ENCODE data around the gene LGALS16. TPM values are rescaled to one million over a fixed set of nuclear protein-coding genes. Genes with fewer than 3 reads are reported as not detected.
"Not testable (repeated sequence)": the region's sequence is repeated elsewhere in the genome, so short reads cannot be mapped to it uniquely, and the experiment has no call there.

The LGALS16 gene
- total and polyA plus RNA-seq, 2 experiments from 2014 or later = not detected

DNA sequence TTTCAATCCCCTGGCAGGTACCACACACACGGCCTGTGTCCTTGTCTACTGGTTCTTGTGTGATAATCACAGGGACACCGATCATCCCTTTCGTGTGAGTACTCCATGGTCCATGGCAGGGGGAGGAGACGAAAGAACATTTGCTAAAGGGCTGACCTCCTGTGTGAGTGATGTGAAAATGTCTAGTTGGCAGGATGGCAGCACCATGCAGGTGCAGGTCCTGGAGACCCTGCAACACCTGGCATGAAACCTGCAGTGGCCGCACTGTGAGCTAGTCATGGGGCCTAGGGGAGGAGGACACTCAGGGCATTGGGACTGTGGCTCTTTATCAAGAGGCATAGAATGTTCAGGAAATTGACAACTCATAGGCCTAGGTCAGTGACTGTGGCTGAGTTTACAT lies 25.7 kb downstream of the LGALS16 start:
- in situ Hi-C loops (cut with MboI) = no loop called here
- 61 to 66% methylated on average over 5 of the region's 5 CpGs for WGBS, 2 experiments (ENCODE audit: low coverage in 1 of 2, low lambda C conversion rate in 2 of 2, missing lambda C conversion rate in 2 of 2)
- no peaks in the 10 kb centered on the region for H3K79me2 ChIP-seq (ENCODE audit: insufficient read depth)
- TF ChIP-seq EZH2 (IDR thresholded peaks at IDR 0.05; ENCODE audit: insufficient read depth, poor library complexity, severe bottlenecking) (no peak), EZH2phosphoT487 (IDR thresholded peaks at IDR 0.05; ENCODE audit: insufficient read depth, low read depth) (no peak)
- H4K20me1 ChIP-seq (ENCODE audit: insufficient read depth) = no peaks in the 10 kb centered on the region
- no peak overlapping the region for H2AFZ ChIP-seq
- no peaks in the 10 kb centered on the region for H3K9me3 ChIP-seq (ENCODE audit: low read depth)
- no peak overlapping the region for H3K27ac ChIP-seq
- H3K27me3 ChIP-seq (replicated peaks; ENCODE audit: insufficient read depth) = 0 out of 2 replicates have a peak, but pooled peaks cover 4% of the 10 kb centered on the region
- no peaks in the 10 kb centered on the region for H3K4me1 ChIP-seq (ENCODE audit: insufficient read depth)
- no peaks in the 10 kb centered on the region for H3K36me3 ChIP-seq (ENCODE audit: low read depth)
- no peak overlapping the region for H3K9ac ChIP-seq
- no peaks in the 10 kb centered on the region for H3F3A ChIP-seq (ENCODE audit: insufficient read depth)
- H3K4me3 ChIP-seq = no peak overlapping the region
- H3K9me2 ChIP-seq (ENCODE audit: insufficient read depth) = no peaks in the 10 kb centered on the region
- no peak overlapping the region for H3K4me2 ChIP-seq (ENCODE audit: unreplicated experiment)
- DNase-seq = no peak

GRCh38 chr19:39684267-39684666 lies 28.6 kb downstream of the LGALS16 start:
- Histone ChIP-seq H3K9me2 (ENCODE audit: insufficient read depth) (no peaks in the 10 kb centered on the region), H3K36me3 (ENCODE audit: low read depth) (no peaks in the 10 kb centered on the region), H3F3A (ENCODE audit: insufficient read depth) (no peaks in the 10 kb centered on the region), H3K79me2 (ENCODE audit: insufficient read depth) (no peaks in the 10 kb centered on the region), H2AFZ (no peak overlapping the region), H3K4me1 (ENCODE audit: insufficient read depth) (no peaks in the 10 kb centered on the region), H3K27ac (no peak overlapping the region), H3K9ac (no peak overlapping the region), H3K9me3 (ENCODE audit: low read depth) (no peaks in the 10 kb centered on the region), H4K20me1 (ENCODE audit: insufficient read depth) (no peaks in the 10 kb centered on the region), H3K4me3 (no peak overlapping the region), H3K27me3 (replicated peaks; ENCODE audit: insufficient read depth) (no peaks in the 10 kb centered on the region), H3K4me2 (ENCODE audit: unreplicated experiment) (no peak overlapping the region)
- in situ Hi-C loops (cut with MboI) = no loop called here
- DNase-seq = no peak
- 41 to 45% methylated on average over 5 of the region's 5 CpGs for WGBS, 2 experiments (ENCODE audit: low coverage in 1 of 2, low lambda C conversion rate in 2 of 2, missing lambda C conversion rate in 2 of 2)
- TF ChIP-seq EZH2phosphoT487 (IDR thresholded peaks at IDR 0.05; ENCODE audit: insufficient read depth, low read depth) (no peak), EZH2 (IDR thresholded peaks at IDR 0.05; ENCODE audit: insufficient read depth, poor library complexity, severe bottlenecking) (no peak)

- Histone ChIP-seq H3K9me3 (ENCODE audit: low read depth) (no peaks in the 10 kb centered on the region), H3K9ac (no peak overlapping the region), H3K4me2 (ENCODE audit: unreplicated experiment) (no peak overlapping the region), H3K79me2 (ENCODE audit: insufficient read depth) (no peaks in the 10 kb centered on the region), H3K36me3 (ENCODE audit: low read depth) (no peaks in the 10 kb centered on the region), H3K4me1 (ENCODE audit: insufficient read depth) (no peaks in the 10 kb centered on the region), H2AFZ (no peak overlapping the region), H3K27ac (no peak overlapping the region), H4K20me1 (ENCODE audit: insufficient read depth) (no peaks in the 10 kb centered on the region), H3K27me3 (replicated peaks; ENCODE audit: insufficient read depth) (no peaks in the 10 kb centered on the region; the same call in 1 of the 2 replicates), H3K4me3 (no peak overlapping the region), H3K9me2 (ENCODE audit: insufficient read depth) (no peaks in the 10 kb centered on the region), H3F3A (ENCODE audit: insufficient read depth) (no peaks in the 10 kb centered on the region)
- 11 to 14% methylated on average over 3 of the region's 3 CpGs for WGBS, 2 experiments (ENCODE audit: low coverage in 1 of 2, low lambda C conversion rate in 2 of 2, missing lambda C conversion rate in 2 of 2)
- TF ChIP-seq EZH2phosphoT487 (IDR thresholded peaks at IDR 0.05; ENCODE audit: insufficient read depth, low read depth) (no peak), EZH2 (IDR thresholded peaks at IDR 0.05; ENCODE audit: insufficient read depth, poor library complexity, severe bottlenecking) (no peak)
- in situ Hi-C loops (cut with MboI) = no loop called here
- DNase-seq = no peak
These were observed 31.0 kb downstream of the LGALS16 start for GRCh38 chr19:39686739-39687138.

GRCh38 chr19:39688637-39689036 lies 32.9 kb downstream of the LGALS16 start:
- H3K27ac ChIP-seq; in situ Hi-C loops (cut with MboI); H3F3A ChIP-seq (ENCODE audit: insufficient read depth): not testable (repeated sequence)

GRCh38 chr19:39692166-39692565 lies 36.5 kb downstream of the LGALS16 start:
- no peaks in the 10 kb centered on the region; the same call in none of the 2 replicates for H3K27me3 ChIP-seq (replicated peaks; ENCODE audit: insufficient read depth)
- no peaks in the 10 kb centered on the region for H3K79me2 ChIP-seq (ENCODE audit: insufficient read depth)
- WGBS, 2 experiments (ENCODE audit: low coverage in 1 of 2, low lambda C conversion rate in 2 of 2, missing lambda C conversion rate in 2 of 2) = 14 to 17% methylated on average over 3 of the region's 3 CpGs
- H3K4me1 ChIP-seq (ENCODE audit: insufficient read depth) = no peaks in the 10 kb centered on the region
- in situ Hi-C loops (cut with MboI) = no loop called here
- H3K27ac ChIP-seq = no peak overlapping the region
- H3F3A ChIP-seq (ENCODE audit: insufficient read depth) = no peaks in the 10 kb centered on the region
- H3K9ac ChIP-seq = no peak overlapping the region
- H3K4me2 ChIP-seq (ENCODE audit: unreplicated experiment) = no peak overlapping the region
- H3K4me3 ChIP-seq = no peak overlapping the region
- H3K9me2 ChIP-seq (ENCODE audit: insufficient read depth) = no peaks in the 10 kb centered on the region
- H3K9me3 ChIP-seq (ENCODE audit: low read depth) = no peaks in the 10 kb centered on the region
- H2AFZ ChIP-seq = no peak overlapping the region
- TF ChIP-seq EZH2 (IDR thresholded peaks at IDR 0.05; ENCODE audit: insufficient read depth, poor library complexity, severe bottlenecking) (no peak), EZH2phosphoT487 (IDR thresholded peaks at IDR 0.05; ENCODE audit: insufficient read depth, low read depth) (no peak)
- H4K20me1 ChIP-seq (ENCODE audit: insufficient read depth) = no peaks in the 10 kb centered on the region
- H3K36me3 ChIP-seq (ENCODE audit: low read depth) = no peaks in the 10 kb centered on the region
- DNase-seq = no peak

More at GRCh38 chr19:39688637-39689036, 32.9 kb downstream of the LGALS16 start:
- H3K4me1 ChIP-seq (ENCODE audit: insufficient read depth); H3K4me3 ChIP-seq; H3K79me2 ChIP-seq (ENCODE audit: insufficient read depth); H3K9me2 ChIP-seq (ENCODE audit: insufficient read depth); H3K4me2 ChIP-seq (ENCODE audit: unreplicated experiment); H3K27me3 ChIP-seq (replicated peaks; ENCODE audit: insufficient read depth); H2AFZ ChIP-seq; H3K9me3 ChIP-seq (ENCODE audit: low read depth); H3K36me3 ChIP-seq (ENCODE audit: low read depth); DNase-seq; H4K20me1 ChIP-seq (ENCODE audit: insufficient read depth); H3K9ac ChIP-seq: not testable (repeated sequence)
- 38 to 55% methylated on average over 4 of the region's 4 CpGs for WGBS, 2 experiments (ENCODE audit: low coverage in 1 of 2, low lambda C conversion rate in 2 of 2, missing lambda C conversion rate in 2 of 2)

Measured in GM23248 (cell line).